ENCODE results near the gene RSBN1L.
A peak's percentile ranks its signal among the peaks of the same experiment; 100 is the strongest.
"Not testable (repeated sequence)": the region's sequence is repeated elsewhere in the genome, so short reads cannot be mapped to it uniquely, and the experiment has no call there.

RSBN1L gene

GRCh38 chr7:77690289-77690688, 6.0 kb upstream of the RSBN1L start:
- no peak for DNase-seq

GRCh38 chr7:77691892-77692491, 4.3 kb upstream of the RSBN1L start:
- no peak for DNase-seq

- no peak for DNase-seq
These were observed 2.3 kb upstream of the RSBN1L start for GRCh38 chr7:77693830-77694583.

GRCh38 chr7:77696643-77697534, 630 bp downstream of the RSBN1L start:
- peak; percentile 57 for DNase-seq

- DNase-seq: no peak
These were observed 1.2 kb downstream of the RSBN1L start for GRCh38 chr7:77697535-77697831.

- DNase-seq: no peak
These were observed 1.9 kb downstream of the RSBN1L start for GRCh38 chr7:77698042-77698625.

GRCh38 chr7:77699056-77699455, 2.8 kb downstream of the RSBN1L start:
- DNase-seq: no peak

GRCh38 chr7:77702513-77702912, 6.3 kb downstream of the RSBN1L start:
- no peak for DNase-seq

- DNase-seq: no peak
These were observed 6.8 kb downstream of the RSBN1L start for GRCh38 chr7:77702968-77703472.

- not testable (repeated sequence) for DNase-seq
These were observed 7.4 kb downstream of the RSBN1L start for GRCh38 chr7:77703669-77704068.

GRCh38 chr7:77707504-77707992, 11.3 kb downstream of the RSBN1L start:
- no peak for DNase-seq

GRCh38 chr7:77710067-77710466, 13.8 kb downstream of the RSBN1L start:
- DNase-seq: no peak

- no peak for DNase-seq
These were observed 14.6 kb downstream of the RSBN1L start for GRCh38 chr7:77710861-77711260.

- DNase-seq: no peak
These were observed 17.9 kb downstream of the RSBN1L start for GRCh38 chr7:77714195-77714594.

GRCh38 chr7:77714931-77715330, 18.7 kb downstream of the RSBN1L start:
- DNase-seq: not testable (repeated sequence)

GRCh38 chr7:77716804-77717203, 20.5 kb downstream of the RSBN1L start:
- no peak for DNase-seq

- DNase-seq: not testable (repeated sequence)
These were observed 21.3 kb downstream of the RSBN1L start for GRCh38 chr7:77717566-77717965.

GRCh38 chr7:77727527-77727926, 31.3 kb downstream of the RSBN1L start:
- DNase-seq: no peak

- DNase-seq: no peak
These were observed 31.9 kb downstream of the RSBN1L start for GRCh38 chr7:77727936-77728701.

GRCh38 chr7:77729574-77730348, 33.5 kb downstream of the RSBN1L start:
- DNase-seq: no peak

- no peak for DNase-seq
These were observed 35.5 kb downstream of the RSBN1L start for GRCh38 chr7:77731716-77732115.

Data from kidney glomerular epithelial cell (primary cell).